ENCODE measurements around the gene COX18. TPM values are rescaled to one million over a fixed set of nuclear protein-coding genes. Genes with fewer than 3 reads are reported as not detected.

Gene COX18
- total and polyA plus RNA-seq, 7 experiments from 2014 or later = 6.9 to 18.4 (median 13.0) TPM

GRCh38 chr4:73005514-73005913, 64.0 kb downstream of the COX18 start:
- POLR2A ChIA-PET = no interaction called here

More at GRCh38 chr4:73005514-73005913, 64.0 kb downstream of the COX18 start:
- Mint-ChIP-seq H3K27ac (no peak overlapping the region), H3K4me3 (no peak overlapping the region), H3K36me3 (peaks cover 0 to 10% (median 0%) of the 10 kb centered on the region in 5 donors), H3K27me3 (peaks cover 18 to 40% (median 33%) of the 10 kb centered on the region in 5 donors), H3K9me3 (peaks cover 2 to 21% (median 8%) of the 10 kb centered on the region in 11 donors), H3K4me1 (no peaks in the 10 kb centered on the region)
- Histone ChIP-seq H3K4me1 (ENCODE audit: control insufficient read depth in 2 of 2, insufficient read depth in 2 of 2, low read length in 2 of 2) (no peaks in the 10 kb centered on the region), H3K27ac (ENCODE audit: low read depth, low read length) (no peak overlapping the region), H3K9me3 (ENCODE audit: control insufficient read depth in 2 of 3, low read length in 3 of 3) (no peaks in the 10 kb centered on the region), H3K27me3 (ENCODE audit: control insufficient read depth in 2 of 2, insufficient read depth in 2 of 2, low read length in 2 of 2) (no peaks in the 10 kb centered on the region), H3K4me3 (ENCODE audit: low read length) (no peak overlapping the region), H3K36me3 (ENCODE audit: control insufficient read depth in 2 of 3, insufficient read depth in 3 of 3, low read length in 3 of 3) (no peaks in the 10 kb centered on the region)
- intact Hi-C loops (cut with micrococcal nuclease) = no loop called here
- CTCF ChIA-PET = no interaction called here
- DNase-seq = no peak
- no peak for ATAC-seq

Other genes starting within 250 kb of the COX18 start
- 10 to 100 TPM; 54.4 to 67.5 (median 59.6) TPM for gene ANKRD17, start 189.1 kb upstream of the COX18 start, total RNA-seq
- 10 to 100 TPM; 13.1 to 18.4 TPM for gene ANKRD17, start 189.1 kb upstream of the COX18 start, polyA plus RNA-seq